HG03280 (cell line): ENCODE measurements around the gene RTN4RL1.
"Not testable (repeated sequence)": the region's sequence is repeated elsewhere in the genome, so short reads cannot be mapped to it uniquely, and the experiment has no call there.

ENCODE experiments used
- ATAC-seq: cut with Tn5 transposase; IDR thresholded peaks from one replicate; pipeline ENCODE4 v1.9.1; 2021; ENCODE audit warnings: mild to moderate bottlenecking, moderate library complexity; ENCODE audit not compliant: unreplicated experiment

RTN4RL1 gene

DNA sequence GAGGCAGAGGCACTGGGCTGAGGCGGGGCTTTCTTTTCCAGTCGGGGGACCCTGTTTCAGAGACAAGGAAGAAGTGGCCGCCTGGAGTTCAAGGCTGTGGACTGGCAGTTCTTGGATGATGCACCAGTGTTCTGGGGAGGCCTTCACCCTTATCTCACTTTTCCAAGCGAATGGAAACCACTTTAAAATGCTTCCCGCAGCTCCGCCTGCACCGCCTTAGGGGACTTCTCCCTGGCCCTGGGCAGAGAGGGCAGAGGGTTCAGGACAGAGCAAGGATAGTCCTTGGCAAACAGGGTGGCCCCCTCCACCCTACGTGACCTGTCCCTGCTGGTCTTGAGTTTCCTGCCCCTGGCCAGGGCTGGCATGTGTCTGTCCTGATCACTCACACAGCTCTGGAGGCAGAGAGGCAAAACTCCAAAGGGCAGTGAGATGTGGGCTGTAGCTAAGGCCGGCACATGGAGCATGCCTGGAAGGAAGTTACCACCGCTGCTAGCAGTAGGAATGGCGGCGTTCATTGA lies 20.6 kb downstream of the RTN4RL1 start:
- ATAC-seq, result no peak

DNA sequence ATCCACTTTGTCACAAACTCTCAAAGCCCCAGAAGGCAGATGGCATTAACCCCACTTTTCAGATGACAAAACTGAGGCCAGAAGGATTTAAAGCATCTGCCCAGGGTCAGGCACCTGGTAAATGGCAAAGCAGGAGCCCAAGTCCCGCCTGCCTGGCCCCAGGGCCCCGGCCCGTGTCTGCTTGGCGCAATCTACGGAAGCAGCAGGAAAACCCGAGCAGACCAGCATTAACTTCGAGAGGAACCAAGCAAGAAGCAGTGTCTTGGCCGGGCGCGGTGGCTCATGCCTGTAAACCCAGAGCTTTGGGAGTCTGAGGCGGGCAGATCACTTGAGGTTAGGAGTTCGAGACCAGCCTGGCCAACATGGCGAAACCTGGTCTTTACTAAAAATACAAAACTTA lies 21.6 kb downstream of the RTN4RL1 start:
- ATAC-seq, result no peak

DNA sequence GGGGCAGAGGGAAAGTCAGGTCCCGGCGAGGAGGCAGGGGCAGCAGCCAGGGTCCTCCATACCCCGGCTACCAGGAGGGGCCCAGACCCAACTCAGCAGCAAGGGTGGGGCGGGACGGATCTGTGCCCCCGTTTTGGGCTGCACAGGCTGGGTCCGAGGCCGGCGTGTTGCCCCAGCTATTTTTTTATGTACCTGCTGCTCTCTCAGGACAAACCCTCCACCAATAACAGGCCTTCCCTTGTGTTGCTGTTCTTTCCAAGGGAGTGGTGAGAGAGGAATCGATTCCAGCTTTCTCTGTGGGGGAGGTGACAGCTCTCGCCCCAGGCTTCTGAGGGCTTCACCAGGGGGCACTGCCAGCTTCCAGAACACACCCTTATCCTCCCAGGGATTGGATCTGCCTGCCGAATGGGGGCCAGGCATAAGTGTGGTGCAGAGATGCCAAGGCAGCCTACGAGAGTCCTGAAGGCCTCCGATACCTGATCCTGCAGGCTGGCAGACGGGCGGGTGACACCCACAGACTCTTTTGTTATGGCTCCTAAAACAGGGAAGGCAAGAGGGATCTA lies 22.3 kb downstream of the RTN4RL1 start:
- ATAC-seq, result no peak

DNA sequence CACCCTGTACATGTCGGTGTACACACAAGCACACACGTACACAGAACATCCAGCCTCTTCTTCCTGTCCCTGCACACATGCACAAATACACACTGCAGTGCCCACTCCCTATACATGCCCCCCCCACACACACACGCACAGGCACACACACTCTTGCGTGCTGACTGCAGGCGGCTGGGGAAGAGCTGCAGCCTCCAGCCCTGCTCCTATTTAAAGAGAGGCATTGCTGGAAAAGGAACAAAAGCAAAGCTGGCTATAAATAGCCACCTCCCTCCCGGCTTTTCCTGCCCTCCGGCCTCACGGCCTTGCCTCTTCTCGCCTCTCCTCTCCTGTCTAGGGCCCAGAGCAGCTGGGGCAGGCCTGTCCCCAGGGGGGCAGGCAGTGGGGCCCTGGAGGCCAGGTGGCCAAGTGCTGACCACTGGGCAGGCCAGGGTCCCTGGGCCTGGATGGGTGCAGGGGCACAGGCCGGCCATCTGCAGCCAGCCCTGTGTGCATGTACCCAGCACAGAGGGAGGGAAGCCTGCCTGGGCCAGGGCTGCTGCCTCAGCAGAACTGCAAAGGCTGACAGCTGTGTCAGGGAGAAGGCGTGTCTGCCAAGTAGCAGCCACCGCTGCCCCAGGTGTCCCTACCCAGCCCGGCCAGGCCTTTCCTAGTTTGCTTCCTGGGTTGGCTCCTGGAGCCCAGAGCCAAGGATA lies 25.4 kb downstream of the RTN4RL1 start:
- no peak for ATAC-seq

DNA sequence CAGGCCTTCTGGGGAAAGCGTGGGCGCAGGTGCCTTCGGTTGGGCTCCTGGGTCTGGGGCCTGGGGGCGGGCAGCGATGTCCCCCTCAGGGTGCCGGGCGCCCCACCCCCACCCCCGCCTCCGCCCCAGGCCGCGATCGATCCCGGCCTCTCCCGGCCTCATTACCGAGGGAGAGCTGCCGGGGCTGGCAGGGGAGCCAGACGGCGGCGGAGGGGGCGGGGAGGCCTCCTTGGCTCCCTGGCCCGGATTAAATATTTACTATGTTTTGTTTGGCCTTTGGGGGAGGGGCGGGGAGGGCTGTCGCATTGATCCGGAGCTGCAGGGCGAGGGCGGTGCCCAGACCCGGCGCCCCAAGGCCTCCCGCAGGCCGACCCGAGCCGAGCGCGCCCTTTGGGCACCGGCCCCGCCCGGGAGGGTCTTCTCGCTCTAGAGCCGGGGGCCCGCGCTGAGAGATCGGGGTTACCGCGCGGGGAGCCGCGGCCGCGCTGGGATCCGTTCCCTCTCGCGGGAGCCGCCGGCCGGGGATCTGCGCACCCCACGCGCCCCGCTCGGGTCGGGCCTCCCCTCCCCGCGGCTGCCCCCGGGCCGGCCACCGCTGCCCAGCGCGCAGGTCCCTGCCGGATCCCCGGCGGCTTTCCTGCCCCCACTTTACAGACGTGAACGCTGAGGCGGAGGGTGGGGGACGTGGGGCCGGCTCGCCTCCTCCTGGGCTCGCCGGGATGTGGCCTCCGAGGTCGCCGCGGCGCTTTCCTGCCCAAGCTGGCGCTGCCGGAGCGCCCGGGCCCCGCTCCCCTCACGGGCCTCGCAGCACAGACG lies 27.0 kb downstream of the RTN4RL1 start:
- no peak for ATAC-seq

DNA sequence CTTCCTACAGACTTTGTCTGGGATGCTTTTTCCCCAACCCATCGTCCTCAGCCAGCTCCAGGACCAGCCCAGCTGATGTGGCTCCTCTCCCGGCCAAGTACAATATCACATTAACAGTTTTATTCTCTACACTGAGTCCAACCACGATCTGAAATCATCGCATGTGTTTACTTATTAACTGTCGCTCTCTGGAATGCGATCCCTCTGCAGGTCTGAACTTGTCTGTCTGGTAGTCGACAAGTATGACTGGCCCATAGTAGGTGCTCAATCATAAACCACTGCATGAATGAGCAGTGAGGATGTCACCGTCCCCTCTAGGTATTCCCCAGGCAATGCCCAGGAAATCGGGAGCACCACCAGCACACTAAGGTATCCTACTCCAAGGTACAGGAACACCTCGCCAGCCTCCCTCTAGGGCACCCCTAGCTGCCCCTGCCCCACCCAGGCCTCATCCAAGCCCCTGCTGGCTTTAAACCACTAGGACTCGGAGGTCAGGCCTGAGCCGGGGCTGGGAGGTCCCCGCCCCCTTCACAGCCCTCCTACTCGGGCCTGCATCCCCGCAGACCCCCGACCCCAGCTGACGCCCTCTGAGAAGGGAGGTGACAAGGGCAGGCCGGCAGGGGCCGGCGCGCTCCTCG lies 27.7 kb downstream of the RTN4RL1 start:
- ATAC-seq, result no peak

DNA sequence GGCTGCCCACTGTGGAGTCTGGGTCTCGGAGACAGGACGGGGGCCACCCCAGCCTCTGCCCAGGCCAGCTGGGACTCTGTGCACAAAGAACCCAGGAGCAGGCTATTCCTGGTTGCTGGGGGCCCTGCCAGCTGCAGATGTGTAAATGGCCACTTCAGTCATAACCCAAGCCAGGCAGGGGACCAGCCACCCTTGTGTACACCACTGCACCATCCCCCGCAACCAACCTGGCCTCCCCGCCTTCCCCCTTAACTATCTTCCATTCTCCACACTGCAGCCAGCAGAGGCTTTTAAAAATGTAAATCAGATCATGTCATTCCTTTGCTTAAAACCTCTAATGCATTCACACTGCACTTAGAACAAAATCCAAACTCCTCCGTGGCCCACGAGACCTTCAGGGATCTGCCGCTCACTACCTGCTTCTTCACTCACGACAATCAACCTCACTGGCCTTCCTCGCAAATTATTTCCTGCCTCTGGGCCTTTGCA lies 28.3 kb downstream of the RTN4RL1 start:
- no peak for ATAC-seq

DNA sequence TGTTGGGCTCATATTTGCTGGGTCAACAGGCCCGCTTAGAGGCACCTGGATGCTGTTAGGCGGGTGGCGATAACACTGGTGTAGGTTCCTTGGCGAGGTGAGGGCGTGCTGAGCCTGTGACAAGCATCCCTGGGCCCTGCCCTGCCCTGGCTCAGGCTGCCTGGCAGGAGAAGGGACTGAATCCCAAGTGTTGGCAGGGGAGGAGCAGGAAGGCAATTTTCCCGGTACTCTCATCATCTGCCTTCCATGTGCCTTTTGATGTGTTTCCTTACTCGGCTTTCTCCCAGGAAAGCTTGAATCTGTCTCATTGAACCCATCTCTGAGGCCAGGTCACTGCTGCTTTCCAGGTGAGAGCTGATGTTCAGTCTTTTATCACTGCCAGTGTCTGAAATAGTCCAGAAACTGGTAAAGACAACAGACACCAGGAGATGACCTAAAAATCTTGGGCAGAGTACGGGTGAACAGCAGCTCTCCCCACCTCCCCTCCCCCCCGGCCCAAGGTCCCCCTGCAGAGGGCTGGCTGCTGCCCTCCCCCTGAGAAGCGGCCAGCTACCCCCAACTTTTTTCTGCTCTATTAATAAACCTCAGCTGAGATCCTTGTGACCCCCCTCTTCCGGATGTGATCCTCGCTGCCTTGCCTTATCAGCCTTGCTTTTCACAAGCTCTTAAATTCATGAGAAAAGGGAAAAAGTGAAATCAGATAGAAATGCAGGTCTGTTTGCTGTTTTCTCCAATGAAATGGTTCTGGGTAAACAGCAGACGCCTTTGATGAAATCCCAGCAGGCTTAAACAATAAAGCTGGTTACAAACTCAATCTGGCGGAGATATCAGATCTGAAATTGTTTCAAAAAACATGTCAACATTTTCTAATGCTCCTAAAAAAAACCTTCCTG lies 29.0 kb downstream of the RTN4RL1 start:
- ATAC-seq, result no peak

DNA sequence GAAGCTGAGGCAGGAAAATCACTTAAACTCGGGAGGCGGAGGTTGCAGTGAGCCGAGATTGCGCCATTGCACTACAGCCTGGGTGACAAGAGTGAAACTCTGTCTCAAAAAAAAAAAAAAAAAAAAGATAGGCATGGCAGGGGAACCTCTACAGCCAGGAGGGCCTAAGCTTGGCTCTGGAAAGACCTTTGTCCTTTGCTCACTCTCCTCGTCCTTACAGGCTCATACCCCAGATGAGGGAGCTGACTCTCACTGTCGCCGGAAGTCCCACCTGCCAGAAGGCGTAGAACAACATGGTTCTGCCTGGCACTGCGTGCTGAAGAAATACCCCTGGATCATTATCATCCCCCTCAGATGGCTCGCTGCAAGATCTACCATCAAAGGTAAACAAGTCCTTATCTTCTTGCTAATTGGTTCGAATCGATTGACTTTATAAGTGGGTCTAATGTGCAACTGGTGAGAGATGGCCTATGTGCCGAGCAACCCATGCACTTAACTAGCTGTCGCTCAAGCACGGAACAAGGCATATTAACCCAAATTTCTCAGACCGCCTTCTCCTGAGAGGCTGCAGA lies 29.7 kb downstream of the RTN4RL1 start:
- ATAC-seq, result no peak

DNA sequence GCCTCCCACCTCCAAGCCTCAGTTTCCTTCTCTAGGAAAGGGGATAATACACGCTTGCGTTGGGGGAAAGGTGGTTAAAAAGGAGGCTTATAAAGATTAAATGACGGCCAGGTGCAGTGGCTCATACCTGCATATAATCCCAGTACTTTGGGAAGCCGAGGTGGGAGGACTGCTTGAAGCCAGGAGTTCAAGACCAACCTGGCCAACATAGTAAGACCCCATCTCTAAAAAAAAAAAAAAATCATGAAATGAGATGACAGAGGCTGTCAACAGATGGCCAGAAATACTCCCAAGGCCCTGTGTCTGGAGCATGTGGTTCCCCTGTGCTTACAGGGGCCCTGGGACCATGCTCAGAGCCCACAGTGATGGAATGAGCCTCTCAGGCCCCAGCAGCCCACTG lies 30.4 kb downstream of the RTN4RL1 start:
- ATAC-seq, result no peak

DNA sequence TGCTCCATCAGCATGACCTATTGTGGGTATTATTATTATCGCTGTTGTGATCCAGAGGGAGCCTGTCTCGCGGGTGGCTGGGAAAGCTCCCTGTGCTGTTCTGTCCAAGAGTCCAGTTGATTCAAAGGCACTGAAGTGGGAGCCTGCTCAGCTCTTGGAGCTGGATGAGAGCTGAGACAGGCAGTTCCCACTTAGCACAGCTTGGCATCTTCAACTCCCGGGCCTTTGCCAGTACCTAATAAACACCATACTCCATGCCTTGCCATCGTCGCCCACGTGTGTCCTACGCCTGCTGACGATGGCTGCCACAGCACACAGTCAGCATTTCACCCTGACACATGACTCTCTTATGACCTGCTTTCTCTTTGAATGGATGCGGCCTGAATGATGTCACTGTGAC lies 32.6 kb downstream of the RTN4RL1 start:
- ATAC-seq, result no peak

DNA sequence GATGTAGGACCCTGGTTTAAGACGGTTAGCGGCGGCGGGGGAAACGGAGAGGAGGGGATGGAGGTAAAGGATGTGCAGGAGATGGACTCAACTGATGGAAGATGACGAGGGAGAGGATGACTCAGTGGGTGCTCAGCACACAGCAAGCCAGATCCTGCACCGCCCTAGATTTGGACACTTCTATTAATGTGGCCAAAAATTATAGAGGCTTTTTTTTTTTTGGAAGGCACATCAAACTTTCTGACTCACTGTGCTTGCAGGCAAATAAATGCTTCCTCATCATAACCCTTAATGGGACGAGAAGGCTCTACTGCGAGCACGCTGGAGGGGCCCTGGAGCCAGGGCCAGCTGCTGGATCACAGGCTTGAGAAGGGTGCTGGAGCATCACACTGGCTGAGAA lies 36.0 kb downstream of the RTN4RL1 start:
- ATAC-seq, result no peak

DNA sequence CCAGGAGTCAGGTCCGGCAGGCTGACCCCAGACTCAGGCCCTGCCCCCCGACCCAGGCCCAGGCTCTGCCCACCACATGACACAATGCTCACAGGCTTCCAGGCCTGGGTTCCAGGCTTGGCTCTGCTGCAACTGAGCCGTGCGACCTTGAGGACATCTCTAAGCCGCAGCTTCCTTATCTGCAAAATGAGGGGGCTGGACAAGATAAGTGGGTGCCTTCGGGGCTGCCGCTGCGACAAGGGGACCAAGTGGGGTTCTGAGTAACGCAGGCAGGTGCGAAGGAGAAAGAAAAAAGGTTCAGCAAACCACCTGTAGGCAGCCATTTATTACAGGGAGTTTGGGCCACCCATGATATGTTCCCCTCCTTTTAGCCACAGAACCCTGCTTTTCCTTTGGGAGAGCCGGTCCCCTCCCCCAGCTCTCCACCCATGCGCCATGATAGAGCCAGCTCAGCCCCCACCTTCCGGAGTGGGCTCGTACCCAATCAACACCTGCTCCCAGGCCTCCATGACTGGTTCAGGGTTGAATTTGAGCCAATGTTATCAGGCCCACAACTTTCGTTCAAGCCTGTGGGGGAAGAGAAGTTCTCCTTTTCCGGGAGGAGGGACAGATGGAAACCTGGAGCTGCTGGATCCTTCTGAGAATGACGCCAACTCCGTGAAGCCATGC lies 38.2 kb downstream of the RTN4RL1 start:
- no peak for ATAC-seq

DNA sequence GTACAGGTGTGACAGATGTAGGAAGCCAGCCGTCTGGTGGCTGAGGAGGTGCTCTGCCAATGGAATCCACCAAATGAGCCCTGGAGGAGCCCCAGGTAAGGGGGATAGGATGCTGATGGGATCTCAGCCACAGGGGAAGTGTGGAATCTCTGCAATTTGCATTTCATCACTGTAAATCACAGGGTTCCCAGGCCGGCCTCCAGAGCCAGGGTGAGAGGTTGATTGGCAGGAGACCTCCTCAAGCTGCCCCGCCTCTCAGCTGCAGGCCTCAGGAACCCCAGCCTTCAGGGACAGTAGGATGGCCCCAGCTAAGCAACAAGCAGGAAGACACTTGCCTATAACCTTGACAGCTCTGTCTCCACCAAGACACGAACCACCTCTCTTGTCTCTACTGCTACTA lies 39.4 kb downstream of the RTN4RL1 start:
- no peak for ATAC-seq

DNA sequence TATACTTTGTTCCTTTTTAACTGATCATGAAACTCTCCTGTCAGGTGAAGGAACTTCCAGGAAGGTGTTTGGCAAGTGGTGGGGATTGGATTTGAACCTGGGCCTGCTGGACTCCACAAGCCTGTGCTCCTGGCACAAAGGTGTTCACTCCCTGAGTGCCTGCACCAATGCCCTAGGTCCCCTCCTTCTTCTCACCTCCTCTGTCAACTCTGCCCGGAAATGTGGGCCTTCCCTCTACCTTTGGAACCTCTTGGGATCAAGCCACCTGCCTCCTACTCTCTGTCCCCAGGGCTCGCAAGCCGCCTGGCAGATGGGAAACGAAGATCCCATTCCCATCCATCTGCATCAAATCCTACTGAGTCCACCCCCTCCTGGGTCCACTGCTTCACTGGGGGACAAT lies 40.0 kb downstream of the RTN4RL1 start:
- no peak for ATAC-seq

DNA sequence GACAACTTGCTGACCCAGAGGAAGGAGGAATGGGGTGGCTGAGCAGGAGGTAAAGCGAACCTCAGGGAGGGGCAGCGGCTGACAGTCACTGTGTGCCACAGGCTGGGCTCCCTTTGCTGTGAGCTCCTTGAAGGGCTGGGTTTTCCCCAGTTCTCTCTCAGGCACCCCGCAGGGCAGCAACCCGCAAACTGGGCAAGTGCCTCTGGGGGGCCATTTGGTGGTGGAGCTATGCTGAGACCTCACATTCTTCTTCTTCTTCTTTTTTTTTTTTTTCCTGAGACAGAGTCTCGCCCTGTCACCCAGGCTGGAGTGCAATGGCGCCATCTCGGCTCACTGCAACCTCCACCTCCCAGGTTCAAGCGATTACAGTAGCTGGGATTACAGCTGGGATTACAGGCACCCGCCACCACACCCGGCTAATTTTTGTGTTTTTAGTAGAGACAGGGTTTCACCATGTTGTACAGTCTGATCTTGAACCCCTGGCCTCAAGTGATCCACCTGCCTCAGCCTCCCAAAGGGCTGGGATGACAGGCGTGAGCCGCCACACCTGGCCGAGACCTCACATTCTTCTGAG lies 42.3 kb downstream of the RTN4RL1 start:
- not testable (repeated sequence) for ATAC-seq

DNA sequence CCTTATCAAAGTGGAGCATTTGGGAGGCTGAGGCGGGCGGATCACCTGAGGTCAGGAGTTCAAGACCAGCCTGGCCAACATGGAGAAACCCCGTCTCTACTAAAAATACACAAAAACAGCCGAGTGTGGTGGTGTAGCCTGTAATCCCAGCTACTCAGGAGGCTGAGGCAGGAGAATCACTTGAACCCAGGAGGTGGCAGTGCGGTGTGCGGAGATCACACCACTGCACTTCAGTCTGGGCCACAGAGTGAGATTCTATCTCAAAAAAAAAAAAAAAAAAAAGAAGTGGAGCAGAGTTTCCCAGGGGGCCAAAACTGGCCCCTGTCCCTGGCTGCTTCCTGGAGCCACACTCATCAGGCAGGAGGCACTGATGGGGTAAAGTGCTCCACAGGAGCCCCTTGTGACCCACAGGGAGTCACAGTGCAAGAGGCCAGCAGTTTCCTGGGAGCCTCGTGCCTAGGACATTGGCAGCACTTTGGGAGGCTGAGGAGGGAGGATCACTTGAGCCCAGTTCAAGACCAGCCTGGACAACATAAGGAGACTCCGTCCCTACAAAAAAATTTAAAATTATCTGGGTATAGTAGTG lies 44.4 kb downstream of the RTN4RL1 start:
- no peak for ATAC-seq

DNA sequence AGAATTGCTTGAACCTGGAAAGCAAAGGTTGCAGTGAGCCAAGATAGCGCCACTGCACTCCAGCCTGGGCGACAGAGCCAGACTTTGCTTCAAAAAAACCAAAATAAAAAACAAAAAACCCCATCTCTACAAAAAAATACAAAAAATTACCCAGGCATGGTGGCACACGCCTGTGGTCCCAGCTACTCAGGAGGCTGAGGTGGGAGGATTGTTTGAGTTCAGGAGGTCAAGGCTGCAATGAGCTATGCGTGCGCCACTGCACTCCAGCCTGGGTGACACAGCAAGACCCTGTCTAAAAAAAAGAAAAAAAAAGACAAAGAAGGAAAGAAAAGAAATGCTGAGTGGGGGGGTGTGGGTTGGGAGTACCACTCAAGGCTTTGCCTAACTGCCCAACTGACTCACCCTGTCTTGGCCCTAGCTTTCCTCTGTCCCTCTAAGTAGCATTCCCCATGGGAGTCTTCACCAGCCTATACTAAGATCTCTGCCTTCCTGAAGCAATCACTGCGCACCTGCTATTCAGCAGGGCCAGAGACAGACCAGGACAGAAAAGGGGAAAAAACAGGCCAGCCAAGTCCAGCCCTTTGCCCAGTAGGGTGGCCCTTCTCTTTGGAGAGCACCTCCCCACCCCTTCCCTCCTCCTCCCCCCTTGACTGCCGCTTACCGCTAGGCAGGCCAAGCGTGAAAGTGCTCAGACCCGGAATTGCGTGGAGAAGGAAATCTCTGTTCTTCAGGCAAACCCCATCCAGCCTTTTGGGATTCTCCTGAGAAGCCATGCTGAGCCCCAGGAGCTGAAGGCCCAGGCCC lies 45.8 kb downstream of the RTN4RL1 start:
- ATAC-seq, result no peak
